Fibroblast of mammary gland (primary cell): ENCODE data around the gene KCNT1.

Source experiments
- DNase-seq: peaks from one replicate; pipeline ENCODE4 v3.0.0-alpha.2; 2010; ENCODE audit warnings: low read depth
- H3K4me3 ChIP-seq: 2 replicates; pipeline ENCODE4 v1.5.1; 2011; ENCODE audit warnings: low read depth, mild to moderate bottlenecking, low read length, moderate library complexity; ENCODE audit not compliant: control insufficient read depth
- CTCF ChIP-seq: conservative IDR thresholded peaks from 2 replicates; pipeline ENCODE4 v1.5.1; 2011; ENCODE audit warnings: low read depth, low read length, inconsistent platforms; ENCODE audit not compliant: control insufficient read depth, insufficient read depth

Gene KCNT1

GRCh38 chr9:135743546-135744332 is 41.8 kb downstream of the KCNT1 start:
- TF ChIP-seq CTCF = no peak
- no peak for DNase-seq
- no peak overlapping the region for H3K4me3 ChIP-seq

- H3K4me3 ChIP-seq = no peak overlapping the region
- no peak for TF ChIP-seq CTCF
- no peak for DNase-seq
These were observed 42.5 kb downstream of the KCNT1 start for GRCh38 chr9:135744333-135745070.

DNA sequence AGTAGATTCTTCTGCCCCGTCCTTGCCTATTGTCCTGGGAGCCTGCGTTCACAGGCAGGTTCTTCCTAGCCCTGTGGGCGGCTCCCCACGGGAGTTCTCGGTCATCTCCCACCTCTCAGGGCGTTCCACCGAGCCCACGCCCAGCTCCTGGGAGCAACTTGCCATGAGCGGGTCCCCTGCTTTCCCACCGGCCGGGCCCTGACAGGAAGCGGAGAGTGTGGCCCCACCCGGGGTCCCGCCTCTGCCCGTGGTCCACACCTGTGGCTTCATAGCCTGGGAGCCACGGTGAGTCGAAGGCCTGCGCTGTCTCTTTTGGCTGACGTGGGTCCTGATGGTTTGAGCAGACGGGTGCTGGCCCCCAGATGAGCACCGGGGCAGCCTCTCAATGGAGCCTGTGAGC is 43.2 kb downstream of the KCNT1 start:
- H3K4me3 ChIP-seq = no peak overlapping the region
- no peak for TF ChIP-seq CTCF

GRCh38 chr9:135745686-135746324 is 43.8 kb downstream of the KCNT1 start:
- no peak for TF ChIP-seq CTCF
- no peak overlapping the region for H3K4me3 ChIP-seq
- DNase-seq = no peak

More for the DNA sequence above, 43.2 kb downstream of the KCNT1 start:
- DNase-seq = no peak

GRCh38 chr9:135746565-135746964 is 44.6 kb downstream of the KCNT1 start:
- H3K4me3 ChIP-seq = no peak overlapping the region
- TF ChIP-seq CTCF = no peak
- DNase-seq = no peak

- no peak for DNase-seq
- TF ChIP-seq CTCF = no peak
- H3K4me3 ChIP-seq = no peak overlapping the region
These were observed 45.3 kb downstream of the KCNT1 start for GRCh38 chr9:135747311-135747710.
